GM21526 (cell line): Measurements from ENCODE around the gene RASL10B.
"Not testable (repeated sequence)": the region's sequence is repeated elsewhere in the genome, so short reads cannot be mapped to it uniquely, and the experiment has no call there.

ENCODE experiments used
- ATAC-seq: cut with Tn5 transposase; IDR thresholded peaks from one replicate; pipeline ENCODE4 v1.9.1; 2021; ENCODE audit warnings: moderate library complexity; ENCODE audit not compliant: unreplicated experiment, low FRiP score

The RASL10B gene

GRCh38 chr17:35731239-35731916 is at the start of gene RASL10B:
TSS of gene RASL10B (plus strand) at chr17:35731639. CDS start at chr17:35735185, 3,546 bp downstream.
- ATAC-seq: no peak

GRCh38 chr17:35683591-35683990 is 47.8 kb upstream of the RASL10B start:
- no peak for ATAC-seq

GRCh38 chr17:35684055-35684802 is 47.2 kb upstream of the RASL10B start:
- no peak for ATAC-seq

GRCh38 chr17:35692512-35693210 is 38.8 kb upstream of the RASL10B start:
- ATAC-seq: no peak

GRCh38 chr17:35693662-35694061 is 37.8 kb upstream of the RASL10B start:
- no peak for ATAC-seq

GRCh38 chr17:35694906-35695305 is 36.5 kb upstream of the RASL10B start:
- ATAC-seq: no peak

- no peak for ATAC-seq
Measured at GRCh38 chr17:35695613-35696012, 35.8 kb upstream of the RASL10B start.

- ATAC-seq: no peak
Measured at GRCh38 chr17:35698800-35699199, 32.6 kb upstream of the RASL10B start.

- no peak for ATAC-seq
Measured at GRCh38 chr17:35700150-35700549, 31.3 kb upstream of the RASL10B start.

GRCh38 chr17:35701491-35701890 is 29.9 kb upstream of the RASL10B start:
- ATAC-seq: no peak

GRCh38 chr17:35703308-35703707 is 28.1 kb upstream of the RASL10B start:
- ATAC-seq: not testable (repeated sequence)

- ATAC-seq: no peak
Measured at GRCh38 chr17:35705230-35705629, 26.2 kb upstream of the RASL10B start.

- ATAC-seq: no peak
Measured at GRCh38 chr17:35705705-35706104, 25.7 kb upstream of the RASL10B start.

- ATAC-seq: no peak
Measured at GRCh38 chr17:35708149-35708548, 23.3 kb upstream of the RASL10B start.

- no peak for ATAC-seq
Measured at GRCh38 chr17:35708951-35709350, 22.5 kb upstream of the RASL10B start.

GRCh38 chr17:35709874-35710273 is 21.6 kb upstream of the RASL10B start:
- ATAC-seq: no peak

GRCh38 chr17:35710950-35711349 is 20.5 kb upstream of the RASL10B start:
- no peak for ATAC-seq

- no peak for ATAC-seq
Measured at GRCh38 chr17:35713069-35713728, 18.2 kb upstream of the RASL10B start.

GRCh38 chr17:35714988-35715387 is 16.5 kb upstream of the RASL10B start:
- ATAC-seq: no peak

- no peak for ATAC-seq
Measured at GRCh38 chr17:35715416-35715815, 16.0 kb upstream of the RASL10B start.

GRCh38 chr17:35716173-35716572 is 15.3 kb upstream of the RASL10B start:
- ATAC-seq: no peak
